ENCODE measurements around the gene PRELID2. TPM values are rescaled to one million over a fixed set of nuclear protein-coding genes. Genes with fewer than 3 reads are reported as not detected.

The PRELID2 gene
- total RNA-seq, 4 donors from 2014 or later = 9.3 to 19.4 (median 15.7) TPM

DNA sequence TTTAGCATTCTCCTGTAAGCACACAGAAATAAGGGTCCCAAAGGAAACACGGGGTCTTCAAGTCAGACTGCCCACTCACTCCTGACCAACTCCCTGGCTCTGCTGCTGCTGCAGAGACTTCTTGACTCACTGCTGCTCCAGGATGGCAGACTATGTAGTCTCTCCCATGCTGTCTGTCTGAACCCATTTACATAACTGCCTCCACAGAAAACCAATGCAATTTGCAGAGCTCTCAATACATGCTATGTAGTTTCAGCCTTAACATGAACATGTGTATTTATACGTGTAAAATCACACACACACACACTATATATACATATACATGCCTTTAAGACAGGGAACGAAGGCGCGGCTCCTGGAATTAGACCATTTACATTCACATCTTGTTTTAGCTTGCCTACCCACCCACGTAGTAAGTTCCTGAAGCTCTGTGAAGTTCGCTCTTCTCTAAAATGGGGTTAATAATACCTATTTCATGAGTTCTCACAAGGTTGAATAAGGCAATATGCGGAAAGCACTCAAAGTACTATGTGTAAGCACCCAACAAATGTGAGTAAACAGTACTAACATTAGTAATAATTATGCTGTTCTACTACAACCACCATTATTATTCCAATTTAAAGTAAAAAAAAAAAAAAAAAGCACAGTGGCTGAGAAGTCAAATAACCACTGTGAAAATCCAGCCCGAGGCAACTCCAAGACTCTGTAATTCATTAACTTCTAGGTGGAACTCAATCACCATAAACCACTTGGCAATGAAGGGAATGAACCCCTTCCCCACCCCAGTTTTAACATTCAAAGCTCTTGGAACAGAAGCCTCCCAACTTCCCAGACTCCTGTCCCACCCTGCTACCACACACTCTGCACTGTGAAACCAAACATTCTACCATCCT is 31.8 kb downstream of the PRELID2 start:
- TF ChIP-seq, protein P1, sequence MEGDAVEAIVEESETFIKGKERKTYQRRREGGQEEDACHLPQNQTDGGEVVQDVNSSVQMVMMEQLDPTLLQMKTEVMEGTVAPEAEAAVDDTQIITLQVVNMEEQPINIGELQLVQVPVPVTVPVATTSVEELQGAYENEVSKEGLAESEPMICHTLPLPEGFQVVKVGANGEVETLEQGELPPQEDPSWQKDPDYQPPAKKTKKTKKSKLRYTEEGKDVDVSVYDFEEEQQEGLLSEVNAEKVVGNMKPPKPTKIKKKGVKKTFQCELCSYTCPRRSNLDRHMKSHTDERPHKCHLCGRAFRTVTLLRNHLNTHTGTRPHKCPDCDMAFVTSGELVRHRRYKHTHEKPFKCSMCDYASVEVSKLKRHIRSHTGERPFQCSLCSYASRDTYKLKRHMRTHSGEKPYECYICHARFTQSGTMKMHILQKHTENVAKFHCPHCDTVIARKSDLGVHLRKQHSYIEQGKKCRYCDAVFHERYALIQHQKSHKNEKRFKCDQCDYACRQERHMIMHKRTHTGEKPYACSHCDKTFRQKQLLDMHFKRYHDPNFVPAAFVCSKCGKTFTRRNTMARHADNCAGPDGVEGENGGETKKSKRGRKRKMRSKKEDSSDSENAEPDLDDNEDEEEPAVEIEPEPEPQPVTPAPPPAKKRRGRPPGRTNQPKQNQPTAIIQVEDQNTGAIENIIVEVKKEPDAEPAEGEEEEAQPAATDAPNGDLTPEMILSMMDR (IDR thresholded peaks at IDR 0.05; ENCODE audit: low read depth) = no peak

DNA sequence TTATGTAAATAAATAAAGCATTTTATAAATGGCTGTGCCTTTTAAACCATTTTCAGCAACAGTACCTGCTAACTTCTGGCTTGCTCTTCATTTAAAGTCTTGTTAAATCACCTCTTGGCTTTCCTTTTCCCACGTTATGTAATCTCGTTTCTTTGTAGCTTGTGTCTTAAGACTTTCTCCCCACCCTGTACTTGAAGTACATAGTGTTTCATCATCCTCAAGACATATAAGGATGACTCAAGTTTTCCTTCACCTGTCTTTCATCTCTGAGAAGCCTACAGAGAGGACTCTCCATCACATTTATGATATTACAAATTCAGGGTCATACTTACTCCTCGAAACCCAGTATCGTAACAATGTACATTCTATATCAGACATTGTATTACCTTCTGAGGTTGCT is 33.9 kb downstream of the PRELID2 start:
- TF ChIP-seq, protein P1 (IDR thresholded peaks at IDR 0.05; ENCODE audit: low read depth) = no peak

DNA sequence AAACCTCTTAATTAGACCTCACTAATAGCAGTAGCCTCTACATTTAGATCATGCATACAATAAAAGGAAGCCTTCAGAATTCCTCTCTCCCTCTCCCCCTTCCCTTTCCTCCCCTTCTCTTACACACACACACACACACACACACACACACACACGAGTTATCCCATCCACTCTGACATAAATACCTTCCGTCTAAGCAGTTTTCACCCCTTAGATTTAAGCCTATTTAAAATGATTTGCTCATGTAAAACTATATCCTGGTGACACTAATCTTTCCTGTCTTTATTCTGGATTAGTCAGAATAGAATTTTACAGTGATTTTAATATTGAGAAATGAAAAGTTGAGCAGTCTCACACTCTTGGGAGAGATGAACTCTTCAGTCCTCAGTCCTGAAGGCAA is 35.0 kb downstream of the PRELID2 start:
- TF ChIP-seq, protein P1 (IDR thresholded peaks at IDR 0.05; ENCODE audit: low read depth) = no peak

DNA sequence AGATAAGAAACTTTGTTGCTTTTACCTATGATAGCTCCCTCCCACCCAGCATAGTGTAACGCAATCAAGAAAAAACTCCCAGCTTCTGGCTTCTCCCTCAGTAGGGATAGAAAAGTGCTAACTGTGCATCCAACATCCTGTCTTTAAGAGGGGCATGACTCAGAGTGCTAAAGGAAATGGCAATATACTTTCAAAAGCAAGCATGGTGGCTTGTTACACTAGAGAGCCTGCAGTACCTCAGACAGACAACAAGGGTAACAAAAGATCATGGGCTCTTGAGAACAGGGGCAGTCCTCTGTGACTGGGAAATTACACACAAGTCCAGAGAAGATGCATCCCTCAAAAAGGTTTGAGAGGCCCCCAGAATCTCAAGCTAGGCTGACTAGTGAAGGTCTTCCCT is 37.8 kb downstream of the PRELID2 start:
- TF ChIP-seq, protein P1 (IDR thresholded peaks at IDR 0.05; ENCODE audit: low read depth) = no peak

DNA sequence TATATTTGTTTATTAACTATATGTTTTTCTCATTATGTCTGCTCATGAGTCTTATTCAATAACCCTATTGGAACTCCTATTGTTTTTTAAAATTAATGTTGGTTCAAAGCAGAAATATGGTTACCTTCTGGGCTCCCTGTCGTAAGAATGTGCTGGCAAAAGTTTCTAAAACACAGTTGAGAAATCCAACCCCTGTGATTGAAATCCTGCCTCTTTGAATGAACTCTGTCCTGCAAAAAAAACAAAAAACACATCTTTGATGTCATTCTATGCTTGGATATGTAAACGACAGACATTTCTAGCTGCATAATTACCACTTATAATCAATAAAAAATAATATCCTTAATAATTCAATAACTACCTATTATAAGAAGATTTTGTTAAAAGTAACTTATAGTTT is 38.8 kb downstream of the PRELID2 start:
- TF ChIP-seq, protein P1 (IDR thresholded peaks at IDR 0.05; ENCODE audit: low read depth) = no peak

DNA sequence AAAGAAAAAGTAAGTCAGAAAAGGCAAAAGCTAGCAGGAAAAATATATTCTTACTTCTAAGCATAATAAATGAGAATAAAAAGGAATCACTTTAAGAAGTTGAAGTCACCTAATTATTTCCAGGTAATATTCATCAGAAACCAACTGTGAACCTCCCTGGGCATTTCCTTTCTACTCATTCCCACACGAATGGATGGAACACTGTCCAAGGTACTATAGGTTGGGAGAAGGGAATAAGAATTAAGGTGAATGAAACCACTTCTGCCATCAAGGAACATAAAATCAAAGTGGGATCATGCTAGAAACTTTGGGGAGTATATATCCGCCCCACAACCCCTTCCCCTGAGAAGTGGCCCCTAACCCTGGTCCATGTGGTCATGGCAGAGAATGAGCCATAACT is 41.6 kb downstream of the PRELID2 start:
- TF ChIP-seq, protein P1 (IDR thresholded peaks at IDR 0.05; ENCODE audit: low read depth) = no peak

DNA sequence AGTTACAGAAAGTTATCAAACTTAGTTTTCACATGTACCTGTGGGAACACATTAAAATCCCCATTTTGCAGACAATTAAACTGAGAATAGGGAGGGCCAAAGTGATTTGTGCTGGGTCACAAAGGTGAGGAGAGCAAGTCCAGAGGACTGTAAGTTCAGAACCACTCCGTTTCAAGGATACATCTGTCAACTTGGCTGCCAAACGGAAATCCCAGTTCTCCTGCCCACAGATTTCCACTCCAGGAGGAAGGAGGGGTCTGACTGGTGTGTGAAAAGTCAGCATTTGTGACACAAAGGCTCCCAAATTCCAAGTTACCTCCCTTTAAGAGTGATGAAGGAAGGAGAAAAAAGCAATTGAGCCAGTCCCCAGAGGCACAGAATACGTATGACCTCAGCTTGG is 42.3 kb downstream of the PRELID2 start:
- TF ChIP-seq, protein P1 (IDR thresholded peaks at IDR 0.05; ENCODE audit: low read depth) = no peak
